ENCODE measurements around the gene SPATA31C1.
"Not testable (repeated sequence)": the region's sequence is repeated elsewhere in the genome, so short reads cannot be mapped to it uniquely, and the experiment has no call there.

The SPATA31C1 gene

DNA sequence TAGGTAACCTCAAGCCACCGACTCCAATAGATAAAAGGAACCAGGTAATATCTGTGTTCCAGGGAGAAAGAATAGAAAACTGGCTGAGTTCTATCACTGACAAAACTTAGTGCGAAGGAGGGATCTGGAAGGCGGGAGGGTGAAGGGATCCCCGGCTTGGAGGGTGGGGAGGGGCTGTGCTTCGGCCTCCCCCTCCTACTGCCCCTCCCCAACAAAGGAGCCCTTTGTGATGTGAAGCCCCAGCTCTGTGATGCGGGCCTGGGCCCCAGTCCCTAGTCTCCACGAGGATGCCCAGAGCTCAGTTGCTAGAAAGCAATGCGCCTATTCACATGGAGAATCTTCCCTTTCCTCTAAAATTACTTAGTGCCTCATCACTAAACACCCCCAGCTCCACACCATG lies at the start of gene SPATA31C1:
TSS of gene SPATA31C1 (plus strand) at position 301 of the 400 bp plus-strand sequence.
- not testable (repeated sequence) for H3K36me3 Mint-ChIP-seq; H3K4me1 Mint-ChIP-seq (ENCODE audit: low read depth); H3K27ac Mint-ChIP-seq; H3K4me3 Mint-ChIP-seq; H3K9me3 Mint-ChIP-seq (ENCODE audit: low read depth); H3K27me3 Mint-ChIP-seq

DNA sequence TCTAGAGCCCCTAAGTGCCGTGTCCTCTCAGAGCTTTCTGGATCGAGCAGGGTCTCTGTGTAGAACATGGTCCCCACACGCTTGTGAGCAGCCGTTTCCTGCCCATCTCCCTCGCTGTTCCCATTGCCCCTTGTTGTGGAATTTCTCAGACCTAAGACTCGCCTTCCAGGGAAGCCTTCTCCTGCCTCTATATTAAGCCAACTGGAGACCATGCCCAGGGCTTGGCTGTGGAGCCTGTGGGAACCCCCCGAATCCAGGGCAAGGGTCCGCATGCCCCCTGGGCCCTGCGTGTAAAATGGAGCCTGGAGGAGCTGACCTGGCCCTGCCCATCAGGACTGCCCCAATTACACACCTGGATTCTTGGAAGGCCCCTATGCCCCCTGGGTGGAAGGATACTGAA lies 49.6 kb upstream of the SPATA31C1 start:
- peaks cover 2% of the 10 kb centered on the region for H3K36me3 Mint-ChIP-seq
- H3K27me3 Mint-ChIP-seq = peaks cover 2% of the 10 kb centered on the region
- no peaks in the 10 kb centered on the region for H3K4me1 Mint-ChIP-seq (ENCODE audit: low read depth)
- no peak overlapping the region for H3K4me3 Mint-ChIP-seq
- H3K9me3 Mint-ChIP-seq (ENCODE audit: low read depth) = no peaks in the 10 kb centered on the region
- H3K27ac Mint-ChIP-seq = no peak overlapping the region

DNA sequence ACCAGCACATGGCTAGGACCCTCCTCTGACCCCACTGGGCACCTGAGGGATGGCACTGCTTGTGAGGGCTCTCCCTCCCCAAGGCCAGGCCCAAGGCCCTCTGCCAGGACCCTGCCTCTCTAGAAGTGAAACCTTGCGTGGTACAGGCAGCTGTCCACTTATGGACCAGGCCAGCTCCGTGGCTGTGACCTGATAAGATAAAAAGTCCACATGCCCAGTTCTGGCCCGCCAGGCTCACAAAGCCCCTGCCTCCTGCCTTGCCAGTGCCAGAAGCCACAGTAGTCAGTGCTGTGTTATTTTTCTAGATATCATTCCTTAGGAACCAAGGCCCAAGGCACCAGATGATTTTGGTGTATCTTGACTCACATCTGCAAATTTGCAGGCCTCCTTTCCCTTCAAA lies 49.1 kb upstream of the SPATA31C1 start:
- H3K4me1 Mint-ChIP-seq (ENCODE audit: low read depth) = no peaks in the 10 kb centered on the region
- H3K27ac Mint-ChIP-seq = no peak overlapping the region
- peaks cover 2% of the 10 kb centered on the region for H3K27me3 Mint-ChIP-seq

DNA sequence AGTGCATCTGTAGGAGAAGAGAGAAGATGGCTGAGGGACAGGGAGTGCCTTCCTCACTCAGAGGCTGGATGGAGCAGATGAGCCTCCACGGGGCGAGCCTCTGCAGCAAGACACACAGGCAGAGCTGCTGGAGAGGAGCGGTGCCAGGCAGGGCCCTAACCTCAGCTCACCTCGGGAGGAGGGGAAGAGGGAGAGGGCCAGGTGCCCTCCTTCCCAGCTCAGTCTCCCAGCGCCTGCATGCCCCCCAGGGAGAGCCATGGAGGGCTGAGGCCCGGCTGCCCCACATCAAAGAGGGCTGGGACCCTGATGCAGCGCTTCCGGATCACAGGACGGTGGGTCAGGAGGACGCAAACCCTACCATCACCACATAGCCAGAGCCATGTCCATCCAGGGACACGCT lies 48.7 kb upstream of the SPATA31C1 start:
- Mint-ChIP-seq H3K4me3 (no peak overlapping the region), H3K4me1 (ENCODE audit: low read depth) (no peaks in the 10 kb centered on the region), H3K9me3 (ENCODE audit: low read depth) (no peaks in the 10 kb centered on the region), H3K36me3 (peaks cover 2% of the 10 kb centered on the region), H3K27me3 (peaks cover 2% of the 10 kb centered on the region), H3K27ac (no peak overlapping the region)

More for the DNA sequence above, 49.1 kb upstream of the SPATA31C1 start:
- Mint-ChIP-seq H3K4me3 (no peak overlapping the region), H3K9me3 (ENCODE audit: low read depth) (no peaks in the 10 kb centered on the region), H3K36me3 (peaks cover 2% of the 10 kb centered on the region)

DNA sequence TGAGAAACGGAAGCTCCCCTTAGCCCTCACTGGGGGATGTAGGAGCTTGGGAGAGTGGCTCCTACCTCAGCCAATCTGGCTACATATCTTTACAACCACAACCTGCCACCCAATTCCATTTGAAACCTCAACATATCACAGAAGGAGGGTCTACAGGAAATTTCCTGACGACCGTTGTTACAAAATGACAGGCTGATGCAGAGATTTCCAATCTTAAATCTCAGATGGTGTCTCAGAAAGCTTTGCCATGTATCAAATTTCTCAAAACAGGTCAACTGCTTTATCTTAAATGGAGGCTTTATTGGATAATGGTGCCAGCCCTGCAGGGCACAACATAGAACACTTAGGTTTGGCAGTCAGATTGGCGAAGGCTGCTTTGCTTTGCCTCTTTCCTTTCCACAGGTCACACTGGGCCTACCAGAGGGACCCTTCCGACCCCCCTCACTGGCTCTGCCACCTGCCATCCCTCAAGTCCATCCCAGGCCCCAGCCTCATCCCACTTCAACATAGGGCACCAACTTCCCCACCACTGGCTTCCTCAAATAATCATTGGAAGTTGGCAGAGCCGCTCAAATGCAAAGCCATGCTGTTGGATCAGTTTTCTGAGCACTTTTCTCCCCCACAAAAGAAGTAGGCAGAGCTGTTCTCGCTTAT lies 46.2 kb upstream of the SPATA31C1 start:
- H3K4me1 Mint-ChIP-seq (ENCODE audit: low read depth) = no peaks in the 10 kb centered on the region
- peaks cover 2% of the 10 kb centered on the region for H3K27me3 Mint-ChIP-seq
- H3K9me3 Mint-ChIP-seq (ENCODE audit: low read depth) = no peaks in the 10 kb centered on the region
- no peak overlapping the region for H3K4me3 Mint-ChIP-seq
- no peaks in the 10 kb centered on the region for H3K36me3 Mint-ChIP-seq
- no peak overlapping the region for H3K27ac Mint-ChIP-seq

DNA sequence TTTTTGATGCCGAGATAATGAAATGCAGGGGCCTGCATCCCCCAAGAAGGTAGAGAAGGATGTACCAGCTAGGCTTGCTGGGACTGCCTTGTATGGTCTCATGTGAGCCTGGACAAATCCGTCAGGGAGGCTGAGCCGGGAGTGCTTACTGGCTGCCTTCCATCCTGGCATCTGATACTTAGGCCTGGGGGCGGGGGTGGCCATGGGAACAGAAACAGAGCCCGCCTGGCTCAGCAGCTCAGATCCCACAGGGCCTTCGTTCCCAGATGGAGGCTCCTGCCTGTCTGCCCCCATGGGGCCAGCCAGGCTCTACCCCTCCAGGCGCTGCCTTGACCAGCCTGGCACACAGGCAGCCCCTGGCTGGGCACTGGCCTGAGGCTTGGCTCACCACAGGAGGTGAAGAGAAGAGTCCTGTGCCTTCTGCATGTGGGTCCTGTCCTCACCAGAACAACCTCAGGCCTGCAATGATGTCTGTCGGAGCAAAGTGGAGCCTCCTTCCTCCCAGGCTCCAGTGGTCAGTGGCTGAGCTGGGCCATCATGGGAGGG lies 45.6 kb upstream of the SPATA31C1 start:
- H3K36me3 Mint-ChIP-seq = no peaks in the 10 kb centered on the region
- no peak overlapping the region for H3K27ac Mint-ChIP-seq
- peaks cover 2% of the 10 kb centered on the region for H3K27me3 Mint-ChIP-seq
- H3K9me3 Mint-ChIP-seq (ENCODE audit: low read depth) = no peaks in the 10 kb centered on the region
- H3K4me3 Mint-ChIP-seq = no peak overlapping the region
- no peaks in the 10 kb centered on the region for H3K4me1 Mint-ChIP-seq (ENCODE audit: low read depth)

DNA sequence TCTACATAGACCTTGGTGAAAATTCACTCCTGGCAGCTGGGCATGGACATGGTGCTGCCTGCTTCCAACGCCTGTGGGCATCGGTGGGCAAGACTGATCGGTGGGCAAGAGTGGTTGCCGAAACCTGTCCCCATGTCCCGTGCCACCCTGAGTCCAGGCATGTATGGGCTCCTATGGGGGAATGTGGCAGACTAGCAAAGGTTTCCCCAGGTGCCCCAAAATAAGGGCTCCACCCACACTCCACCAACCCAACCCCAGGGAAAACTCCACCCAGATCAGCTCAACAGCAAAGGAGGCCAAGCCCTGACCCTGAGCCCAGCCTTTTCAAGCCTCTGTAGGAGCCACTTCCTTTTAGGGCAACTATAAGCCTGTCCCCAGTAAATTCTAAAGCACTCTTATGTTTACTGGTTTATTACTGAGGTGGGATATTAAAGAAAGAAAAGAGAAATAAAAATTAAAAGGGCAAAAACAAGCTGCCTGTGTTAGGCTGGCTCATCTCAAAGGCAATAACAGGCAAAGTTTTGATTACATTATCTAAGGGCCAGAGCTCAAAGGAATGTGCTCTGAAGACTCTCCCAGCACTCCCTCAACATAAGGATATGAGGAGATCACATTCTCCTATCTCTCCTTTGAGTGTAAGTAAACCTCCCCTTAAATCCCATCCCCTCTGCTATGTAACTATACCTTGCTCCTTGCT lies 44.0 kb upstream of the SPATA31C1 start:
- Mint-ChIP-seq H3K9me3 (ENCODE audit: low read depth) (no peaks in the 10 kb centered on the region), H3K27me3 (peaks cover 6% of the 10 kb centered on the region), H3K4me3 (no peak overlapping the region), H3K4me1 (ENCODE audit: low read depth) (no peaks in the 10 kb centered on the region), H3K27ac (no peak overlapping the region), H3K36me3 (no peaks in the 10 kb centered on the region)

DNA sequence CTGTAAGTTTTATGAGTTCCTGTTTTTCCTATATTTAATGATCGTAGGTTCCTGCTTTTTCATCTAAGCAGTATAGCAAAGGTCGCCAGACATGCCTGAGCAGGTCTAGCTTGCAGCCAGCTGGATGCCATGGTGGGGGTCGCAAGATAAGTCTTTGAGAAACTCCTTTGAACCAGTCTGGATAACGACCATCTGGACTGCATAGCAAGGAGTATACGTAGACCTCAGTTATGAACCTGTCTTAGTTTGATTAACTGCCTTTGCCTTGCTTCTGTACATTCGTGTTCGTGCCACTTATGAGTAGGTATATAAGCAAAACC lies 43.5 kb upstream of the SPATA31C1 start:
- no peak overlapping the region for H3K27ac Mint-ChIP-seq
- H3K36me3 Mint-ChIP-seq = no peaks in the 10 kb centered on the region
- H3K9me3 Mint-ChIP-seq (ENCODE audit: low read depth) = no peaks in the 10 kb centered on the region
- H3K4me1 Mint-ChIP-seq (ENCODE audit: low read depth) = no peaks in the 10 kb centered on the region
- no peak overlapping the region for H3K4me3 Mint-ChIP-seq
- H3K27me3 Mint-ChIP-seq = peaks cover 6% of the 10 kb centered on the region

DNA sequence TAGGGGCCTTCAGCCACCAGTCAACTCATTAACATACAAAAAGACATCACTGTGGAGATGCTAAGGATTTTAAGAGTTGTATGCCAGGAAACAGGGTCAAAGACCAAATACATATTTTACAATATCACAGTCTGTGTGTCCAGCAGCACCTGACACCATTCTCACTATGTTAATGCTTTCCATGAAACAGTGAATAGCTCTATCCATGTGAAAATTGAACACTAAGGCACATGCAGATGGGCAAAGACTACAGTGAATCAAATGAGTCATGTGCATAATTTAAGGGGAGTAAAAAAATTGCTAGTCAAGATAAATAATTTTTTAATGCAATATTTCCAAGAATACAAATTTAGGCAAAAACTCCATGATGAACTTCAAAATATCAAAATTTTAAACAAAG lies 42.7 kb upstream of the SPATA31C1 start:
- Mint-ChIP-seq H3K36me3 (no peaks in the 10 kb centered on the region), H3K4me1 (ENCODE audit: low read depth) (no peaks in the 10 kb centered on the region), H3K4me3 (no peak overlapping the region), H3K27ac (no peak overlapping the region), H3K27me3 (peaks cover 6% of the 10 kb centered on the region), H3K9me3 (ENCODE audit: low read depth) (no peaks in the 10 kb centered on the region)

DNA sequence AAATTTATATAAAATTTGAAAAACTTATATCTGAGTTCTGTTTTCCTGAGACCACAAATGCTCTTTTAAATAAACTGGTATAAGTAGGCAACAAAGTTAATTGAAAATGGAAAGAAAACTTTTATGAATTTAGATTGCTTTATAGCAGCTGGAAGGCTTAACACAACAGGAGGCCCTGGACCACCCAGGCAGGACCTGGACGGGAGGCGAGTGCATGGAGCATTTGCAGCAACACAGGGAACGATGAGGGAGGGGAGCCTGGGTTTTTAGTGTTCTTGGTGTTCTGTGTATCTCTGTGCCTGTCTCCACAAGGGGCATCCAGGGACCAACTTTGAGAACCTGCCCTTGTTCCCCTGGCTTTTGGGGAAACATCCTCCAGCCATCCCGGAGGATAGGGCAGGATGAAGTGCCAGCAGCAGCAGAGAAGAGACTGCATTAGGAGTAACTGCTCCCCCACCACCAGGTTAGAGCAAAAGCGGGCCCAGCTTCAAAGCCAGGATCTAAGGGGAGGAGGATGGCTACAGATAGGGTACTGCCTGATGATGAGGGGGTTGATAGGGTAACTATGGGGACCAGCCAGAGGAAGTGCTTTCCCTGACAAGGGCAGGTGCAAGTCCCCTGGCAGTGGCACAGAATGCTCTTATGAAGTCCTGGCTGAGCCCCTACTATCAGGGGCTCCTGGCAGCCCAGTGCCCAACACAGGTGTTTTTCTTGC lies 41.8 kb upstream of the SPATA31C1 start:
- no peak overlapping the region for H3K27ac Mint-ChIP-seq
- H3K4me3 Mint-ChIP-seq = no peak overlapping the region
- no peaks in the 10 kb centered on the region for H3K9me3 Mint-ChIP-seq (ENCODE audit: low read depth)
- no peaks in the 10 kb centered on the region for H3K36me3 Mint-ChIP-seq
- no peaks in the 10 kb centered on the region for H3K4me1 Mint-ChIP-seq (ENCODE audit: low read depth)
- peaks cover 6% of the 10 kb centered on the region for H3K27me3 Mint-ChIP-seq

DNA sequence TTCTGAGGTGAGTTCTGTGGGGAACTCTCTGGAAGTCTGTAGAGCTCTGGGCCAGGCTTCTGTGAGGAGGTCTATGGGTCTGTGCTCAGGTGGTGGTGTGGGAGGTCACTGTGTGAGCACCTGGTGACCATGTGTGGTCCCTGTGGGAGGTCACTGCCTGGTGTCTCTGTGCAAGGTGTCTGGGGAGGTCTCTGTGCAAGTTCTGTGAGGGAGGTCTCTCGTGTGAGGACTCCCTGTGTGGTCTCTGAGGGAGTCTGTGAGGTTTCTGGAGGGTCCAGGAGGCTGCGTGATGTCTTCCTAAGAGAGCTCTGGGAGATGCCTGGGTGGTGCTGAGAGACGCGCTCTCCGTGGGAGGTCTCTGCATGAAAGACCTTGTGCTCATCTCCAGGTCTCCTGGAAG lies 41.1 kb upstream of the SPATA31C1 start:
- Mint-ChIP-seq H3K27ac (no peak overlapping the region), H3K4me1 (ENCODE audit: low read depth) (no peaks in the 10 kb centered on the region), H3K27me3 (peaks cover 6% of the 10 kb centered on the region), H3K36me3 (no peaks in the 10 kb centered on the region), H3K4me3 (no peak overlapping the region), H3K9me3 (ENCODE audit: low read depth) (no peaks in the 10 kb centered on the region)

DNA sequence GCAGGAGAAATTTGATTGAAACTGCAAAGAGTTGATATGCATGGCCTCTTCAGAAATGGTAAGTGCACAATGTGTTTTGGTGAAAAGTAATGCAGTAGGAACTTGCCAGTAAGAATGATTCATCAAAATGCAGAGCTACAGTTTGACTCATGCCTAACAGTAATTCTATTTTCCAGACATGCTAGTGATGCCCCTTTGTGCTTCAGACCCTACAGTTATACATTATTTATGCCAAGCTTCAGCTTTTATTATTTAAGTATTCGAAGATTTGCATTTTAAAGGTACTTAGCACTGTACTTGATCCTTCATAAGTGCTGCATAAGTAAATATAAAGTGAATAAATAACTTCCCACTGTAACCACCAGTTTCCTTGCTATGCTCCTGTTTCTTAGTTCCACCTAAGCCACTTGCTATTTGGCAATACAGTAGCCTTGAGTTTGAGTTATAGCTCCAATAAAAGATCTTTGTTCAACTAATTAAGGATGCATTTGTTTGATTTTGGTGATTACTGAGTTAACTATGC lies 38.7 kb upstream of the SPATA31C1 start:
- Mint-ChIP-seq H3K4me1 (ENCODE audit: low read depth) (no peaks in the 10 kb centered on the region), H3K4me3 (no peak overlapping the region), H3K9me3 (ENCODE audit: low read depth) (no peaks in the 10 kb centered on the region), H3K27ac (no peak overlapping the region), H3K27me3 (peaks cover 4% of the 10 kb centered on the region), H3K36me3 (no peaks in the 10 kb centered on the region)

DNA sequence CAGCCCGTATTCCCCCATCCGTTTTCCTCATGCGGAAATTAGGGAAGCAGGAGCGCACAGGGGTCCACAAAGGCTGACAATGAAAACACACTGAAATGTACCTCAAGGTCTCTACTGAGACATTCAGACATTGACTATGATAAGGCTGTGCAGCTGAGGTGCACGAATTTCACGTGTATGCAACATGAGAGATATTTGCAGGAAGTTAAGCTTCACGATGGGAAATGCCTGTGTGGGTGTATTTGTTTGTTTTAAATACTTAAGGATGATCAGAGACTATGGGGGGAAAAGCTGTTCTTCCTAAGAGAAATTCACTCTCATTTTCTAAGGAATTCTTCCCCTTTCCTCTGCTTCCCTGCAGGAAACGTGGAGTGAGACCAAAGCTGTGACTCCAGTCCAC lies 37.6 kb upstream of the SPATA31C1 start:
- Mint-ChIP-seq H3K4me3 (no peak overlapping the region), H3K9me3 (ENCODE audit: low read depth) (no peaks in the 10 kb centered on the region), H3K27ac (no peak overlapping the region), H3K36me3 (no peaks in the 10 kb centered on the region), H3K27me3 (peaks cover 4% of the 10 kb centered on the region), H3K4me1 (ENCODE audit: low read depth) (no peaks in the 10 kb centered on the region)

DNA sequence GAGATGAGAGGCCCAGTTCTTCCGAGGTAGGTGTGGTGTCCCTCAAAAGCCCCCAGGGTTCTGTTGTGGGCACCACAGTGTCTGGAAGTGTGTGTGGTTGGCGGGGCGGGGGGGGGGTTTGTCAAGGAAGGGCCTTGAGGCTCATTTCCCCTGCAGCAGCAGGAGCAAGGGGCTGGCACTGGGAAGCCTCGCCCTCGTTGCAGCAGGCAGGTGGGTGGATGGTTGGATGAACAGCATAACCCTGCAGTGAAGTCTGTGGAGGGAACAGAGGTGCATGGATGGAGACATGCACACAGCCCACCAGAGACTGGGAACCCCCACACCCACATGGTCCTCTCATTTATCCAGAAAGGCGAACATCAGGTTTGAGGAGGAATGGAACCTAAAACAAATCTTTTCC lies 37.1 kb upstream of the SPATA31C1 start:
- H3K27me3 Mint-ChIP-seq = peaks cover 4% of the 10 kb centered on the region
- no peaks in the 10 kb centered on the region for H3K36me3 Mint-ChIP-seq
- no peak overlapping the region for H3K4me3 Mint-ChIP-seq
- H3K27ac Mint-ChIP-seq = no peak overlapping the region
- no peaks in the 10 kb centered on the region for H3K4me1 Mint-ChIP-seq (ENCODE audit: low read depth)
- H3K9me3 Mint-ChIP-seq (ENCODE audit: low read depth) = no peaks in the 10 kb centered on the region

DNA sequence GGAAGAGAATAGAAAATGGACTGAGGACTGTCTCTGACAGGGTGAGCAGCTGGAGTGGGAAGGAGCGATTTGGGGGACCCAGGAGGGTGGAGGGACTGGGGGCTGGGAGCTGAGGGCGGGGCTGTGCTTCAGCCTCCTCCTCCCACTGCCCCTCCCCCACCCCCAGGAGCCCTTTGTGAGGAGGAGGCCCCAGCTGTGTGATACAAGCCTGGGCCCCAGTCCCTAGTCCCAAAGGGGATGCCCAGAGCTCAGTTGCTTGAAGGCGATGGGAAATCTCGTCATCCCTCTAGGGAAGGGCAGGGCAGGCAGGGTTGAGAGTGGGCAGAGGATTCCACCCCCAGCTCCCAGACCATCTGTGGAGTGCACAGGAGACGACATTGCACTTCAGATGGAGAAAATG lies 35.1 kb upstream of the SPATA31C1 start, which contains the start of gene SPATA31E1:
TSS of gene SPATA31E1 (plus strand) at position 251 of the 400 bp plus-strand sequence. CDS start at position 266, 15 bp downstream.
- Mint-ChIP-seq H3K27ac (no peak within 1 kb of the TSS), H3K36me3 (no peaks in the 10 kb centered on the region), H3K9me3 (ENCODE audit: low read depth) (no peaks in the 10 kb centered on the region), H3K27me3 (peaks cover 4% of the 10 kb centered on the region), H3K4me3 (no peak within 1 kb of the TSS), H3K4me1 (ENCODE audit: low read depth) (no peaks in the 10 kb centered on the region)
